ENCODE measurements around the gene PRCP. TPM values are rescaled to one million over a fixed set of nuclear protein-coding genes. Genes with fewer than 3 reads are reported as not detected.
A peak's percentile ranks its signal among the peaks of the same experiment; 100 is the strongest.
"Not testable (repeated sequence)": the region's sequence is repeated elsewhere in the genome, so short reads cannot be mapped to it uniquely, and the experiment has no call there.

PRCP gene
- total RNA-seq (100 to 1,000 TPM in 8 of 9 donors, 10 to 100 TPM in 1; 79.9 to 169 (median 136) TPM), polyA plus RNA-seq (100 to 1,000 TPM in 1 of 3 donors, 10 to 100 TPM in 2; 29.9 to 196 (median 37.9) TPM)
- long read RNA-seq, donor 1, full-length matches to known transcripts = 73 of 78 reads
- long read RNA-seq, donor 1, partial matches to known transcripts = 5 of 78 reads
- long read RNA-seq, donor 1, other reads (novel, unspliced or antisense) = 0 of 78 reads
- long read RNA-seq, donor 2, full-length matches to known transcripts = 36 of 41 reads
- long read RNA-seq, donor 2, partial matches to known transcripts = 5 of 41 reads
- long read RNA-seq, donor 2, other reads (novel, unspliced or antisense) = 0 of 41 reads
- long read RNA-seq, donor 3, full-length matches to known transcripts = 60 of 60 reads
- long read RNA-seq, donor 3, partial matches to known transcripts = 0 of 60 reads
- long read RNA-seq, donor 3, other reads (novel, unspliced or antisense) = 0 of 60 reads
- long read RNA-seq, donor 4, full-length matches to known transcripts = 79 of 88 reads
- long read RNA-seq, donor 4, partial matches to known transcripts = 7 of 88 reads
- long read RNA-seq, donor 4, other reads (novel, unspliced or antisense) = 2 of 88 reads
- long read RNA-seq, donor 5, full-length matches to known transcripts = 259 of 271 reads
- long read RNA-seq, donor 5, partial matches to known transcripts = 9 of 271 reads
- long read RNA-seq, donor 5, other reads (novel, unspliced or antisense) = 3 of 271 reads
- long read RNA-seq, donor 6, full-length matches to known transcripts = 37 of 47 reads
- long read RNA-seq, donor 6, partial matches to known transcripts = 7 of 47 reads
- long read RNA-seq, donor 6, other reads (novel, unspliced or antisense) = 3 of 47 reads
- long read RNA-seq, donor 7, full-length matches to known transcripts = 30 of 30 reads
- long read RNA-seq, donor 7, partial matches to known transcripts = 0 of 30 reads
- long read RNA-seq, donor 7, other reads (novel, unspliced or antisense) = 0 of 30 reads
- long read RNA-seq, donor 8, full-length matches to known transcripts = 64 of 74 reads
- long read RNA-seq, donor 8, partial matches to known transcripts = 10 of 74 reads
- long read RNA-seq, donor 8, other reads (novel, unspliced or antisense) = 0 of 74 reads
- long read RNA-seq, donor 9, full-length matches to known transcripts = 61 of 61 reads
- long read RNA-seq, donor 9, partial matches to known transcripts = 0 of 61 reads
- long read RNA-seq, donor 9, other reads (novel, unspliced or antisense) = 0 of 61 reads
- long read RNA-seq, donor 10, full-length matches to known transcripts = 20 of 20 reads
- long read RNA-seq, donor 10, partial matches to known transcripts = 0 of 20 reads
- long read RNA-seq, donor 10, other reads (novel, unspliced or antisense) = 0 of 20 reads

DNA sequence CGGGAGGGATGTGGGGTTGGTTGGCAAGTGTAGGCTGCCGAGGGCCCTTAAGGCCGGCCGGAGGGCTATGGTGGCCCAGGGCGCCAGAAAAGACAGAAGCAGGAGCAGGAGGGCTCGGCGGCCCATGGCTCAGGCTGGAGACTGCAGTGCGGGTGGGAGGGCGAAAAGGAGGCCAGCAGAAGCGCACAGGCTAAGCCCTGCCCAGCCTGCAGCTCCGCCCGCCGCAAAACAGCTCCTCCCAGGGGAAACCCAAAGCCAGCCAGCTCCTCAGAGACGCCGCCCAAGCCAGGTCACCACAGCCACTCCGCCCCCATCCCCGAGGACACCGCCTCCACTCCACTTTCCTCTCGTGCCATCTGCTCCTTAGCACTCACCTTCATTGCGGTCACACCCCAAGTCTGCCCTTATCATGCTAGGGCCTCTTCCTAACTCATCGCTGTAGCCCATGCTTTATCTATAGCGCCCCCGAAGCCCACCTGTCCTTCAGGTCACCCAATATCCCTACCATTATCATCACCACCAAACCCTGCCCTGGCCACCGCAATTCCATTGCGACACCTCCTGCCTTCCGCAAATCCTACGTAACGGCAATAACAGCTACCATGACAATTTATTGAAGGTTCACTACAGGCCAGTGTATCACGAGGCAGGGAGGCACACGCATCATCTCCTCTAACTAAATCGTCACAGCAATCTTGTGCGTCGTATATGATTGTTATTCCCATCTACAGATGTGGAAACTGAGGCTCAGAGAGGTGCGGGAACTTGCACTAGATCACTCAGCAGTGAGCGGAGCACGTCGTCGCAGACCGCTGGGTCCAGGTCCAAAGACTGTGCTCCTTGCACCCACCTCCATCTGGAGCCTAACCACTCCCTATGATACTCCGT lies at the start of gene PRCP:
Gene PRCP, minus strand, starts transcription at position 154 of the 888 bp plus-strand sequence. Its CDS starts 28 bp downstream, at position 126.
- Histone ChIP-seq H3K4me1 (replicated peaks in 1 of 2) (peaks cover 13 to 29% of the 10 kb centered on the region in 2 donors), H3K27ac (peak within 1 kb of the TSS; percentile 79 to 95 (median 93)), H3K36me3 (replicated peaks in 1 of 2) (no peaks in the 10 kb centered on the region), H3K27me3 (no peaks in the 10 kb centered on the region), H3K4me3 (peak within 1 kb of the TSS; percentile 48 to 83 (median 66)), H3K9me3 (replicated peaks in 1 of 3) (no peaks in the 10 kb centered on the region)
- peak; percentile 94 to 98 (median 97) for DNase-seq
- intact Hi-C loops (cut with DNase I) = loop anchor here (10.0 kb wide), 3 partner anchors 174 to 354 kb away; partner anchors contain the start of genes PCF11 (in 1 of the 2) and RAB30 (in 1 of the 2)
- 0 to 1% (median 0%) methylated on average over 29 to 40 of the region's 40 CpGs for WGBS, 4 donors
- peak; percentile 86 to 97 for TF ChIP-seq POLR2A (IDR thresholded peaks at IDR 0.05)
- TF ChIP-seq, protein P1, sequence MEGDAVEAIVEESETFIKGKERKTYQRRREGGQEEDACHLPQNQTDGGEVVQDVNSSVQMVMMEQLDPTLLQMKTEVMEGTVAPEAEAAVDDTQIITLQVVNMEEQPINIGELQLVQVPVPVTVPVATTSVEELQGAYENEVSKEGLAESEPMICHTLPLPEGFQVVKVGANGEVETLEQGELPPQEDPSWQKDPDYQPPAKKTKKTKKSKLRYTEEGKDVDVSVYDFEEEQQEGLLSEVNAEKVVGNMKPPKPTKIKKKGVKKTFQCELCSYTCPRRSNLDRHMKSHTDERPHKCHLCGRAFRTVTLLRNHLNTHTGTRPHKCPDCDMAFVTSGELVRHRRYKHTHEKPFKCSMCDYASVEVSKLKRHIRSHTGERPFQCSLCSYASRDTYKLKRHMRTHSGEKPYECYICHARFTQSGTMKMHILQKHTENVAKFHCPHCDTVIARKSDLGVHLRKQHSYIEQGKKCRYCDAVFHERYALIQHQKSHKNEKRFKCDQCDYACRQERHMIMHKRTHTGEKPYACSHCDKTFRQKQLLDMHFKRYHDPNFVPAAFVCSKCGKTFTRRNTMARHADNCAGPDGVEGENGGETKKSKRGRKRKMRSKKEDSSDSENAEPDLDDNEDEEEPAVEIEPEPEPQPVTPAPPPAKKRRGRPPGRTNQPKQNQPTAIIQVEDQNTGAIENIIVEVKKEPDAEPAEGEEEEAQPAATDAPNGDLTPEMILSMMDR (IDR thresholded peaks at IDR 0.05) = peak in 1 of 6 experiments; percentile 10

DNA sequence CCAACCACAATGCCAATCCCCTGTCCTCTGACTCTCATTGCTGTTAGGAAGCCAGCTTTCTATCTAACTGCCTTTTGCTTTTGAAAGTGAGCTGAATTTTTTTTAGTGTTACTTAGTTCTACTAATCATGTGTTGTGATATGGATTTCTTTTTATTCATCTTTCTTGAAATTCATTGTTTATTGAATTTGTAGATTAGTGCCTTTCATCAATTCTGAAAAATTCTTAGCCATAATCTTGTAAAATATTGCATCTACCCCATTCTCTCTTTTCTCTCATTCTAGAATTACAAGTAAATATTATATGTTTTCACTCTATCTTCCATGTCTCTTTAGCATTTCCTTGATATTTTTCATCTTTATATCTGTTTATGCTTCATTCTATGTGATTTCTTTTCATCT lies 49.1 kb upstream of the PRCP start:
- Histone ChIP-seq H3K27me3 (no peaks in the 10 kb centered on the region), H3K9me3 (replicated peaks in 1 of 3) (no peaks in the 10 kb centered on the region), H3K4me3 (no peak overlapping the region), H3K27ac (no peak overlapping the region), H3K4me1 (replicated peaks in 1 of 2) (no peaks in the 10 kb centered on the region), H3K36me3 (replicated peaks in 1 of 2) (no peaks in the 10 kb centered on the region)
- DNase-seq = no peak
- no peak for TF ChIP-seq POLR2A (IDR thresholded peaks at IDR 0.05)
- TF ChIP-seq, protein P1 (IDR thresholded peaks at IDR 0.05) = no peak
- intact Hi-C loops (cut with DNase I) = no loop called here

DNA sequence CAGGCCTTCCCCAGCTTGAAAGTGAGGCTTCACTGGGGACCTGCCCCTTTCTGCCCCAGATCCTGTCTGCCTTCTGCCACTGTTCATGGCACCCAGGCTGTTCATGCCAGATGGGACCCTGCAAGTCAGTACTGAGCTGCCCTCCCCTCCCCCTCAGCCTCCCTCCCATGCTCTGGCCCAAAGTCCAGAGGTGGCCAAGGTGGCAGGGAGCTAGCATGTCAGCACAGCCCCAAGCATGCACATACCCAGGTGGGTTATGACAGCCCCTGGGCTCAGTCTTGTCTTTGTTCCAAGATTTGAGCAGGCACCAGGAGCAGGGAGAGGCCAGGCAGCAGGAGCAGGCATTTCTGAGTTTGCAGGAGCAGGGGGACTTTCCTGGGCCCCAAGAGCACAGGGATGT lies 45.5 kb upstream of the PRCP start:
- intact Hi-C loops (cut with DNase I) = no loop called here
- H3K27ac ChIP-seq = no peak overlapping the region
- no peak overlapping the region for H3K4me3 ChIP-seq
- no peaks in the 10 kb centered on the region for H3K4me1 ChIP-seq (replicated peaks in 1 of 2)
- TF ChIP-seq, protein P1 (IDR thresholded peaks at IDR 0.05) = no peak
- TF ChIP-seq POLR2A (IDR thresholded peaks at IDR 0.05) = no peak
- no peak for DNase-seq
- no peaks in the 10 kb centered on the region for H3K27me3 ChIP-seq
- no peaks in the 10 kb centered on the region for H3K36me3 ChIP-seq (replicated peaks in 1 of 2)
- H3K9me3 ChIP-seq (replicated peaks in 1 of 3) = no peaks in the 10 kb centered on the region

DNA sequence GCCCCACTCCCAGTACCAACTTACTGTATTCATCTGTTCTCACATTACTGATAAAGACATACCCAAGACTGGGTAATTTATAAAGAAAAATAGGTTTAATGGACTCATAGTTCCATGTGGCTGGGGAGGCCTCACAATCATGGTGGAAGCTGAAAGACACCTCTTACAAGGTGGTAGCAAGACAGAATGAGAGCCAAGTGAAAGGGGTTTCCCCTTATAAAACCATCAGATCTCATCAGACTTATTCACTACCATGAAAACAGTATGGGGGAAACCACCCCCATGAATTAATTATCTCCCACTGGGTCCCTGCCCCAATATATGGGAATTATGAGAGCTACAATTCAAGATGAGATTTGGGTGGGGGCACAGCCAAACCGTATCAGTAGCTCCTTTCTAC lies 44.8 kb upstream of the PRCP start:
- H3K27ac ChIP-seq; DNase-seq; H3K9me3 ChIP-seq (replicated peaks in 1 of 3); H3K4me1 ChIP-seq (replicated peaks in 1 of 2); H3K27me3 ChIP-seq; H3K36me3 ChIP-seq (replicated peaks in 1 of 2); H3K4me3 ChIP-seq; intact Hi-C loops (cut with DNase I): not testable (repeated sequence)
- WGBS, 4 donors = 60 to 100% (median 79%) methylated on average over 1 of the region's 1 CpG

All from adrenal gland (tissue), 19 donors.